Suprapubic skin (tissue), 4 donors: ENCODE measurements around the gene KCMF1.

Experiments used
- EP300 ChIP-seq: sonication (generic); formaldehyde crosslinking; IDR thresholded peaks from one replicate; pipeline ENCODE4 v1.6.1; 2017; ENCODE audit warnings: antibody characterized with exemption
- POLR2A ChIP-seq, 2 donors: fragments of 450-650 bp; IDR thresholded peaks; one replicate each; pipeline ENCODE4 v1.6.1; 2017; ENCODE audit warnings: antibody characterized with exemption in 2 of 2, mild to moderate bottlenecking in 2 of 2, moderate library complexity in 2 of 2
- POLR2AphosphoS5 ChIP-seq, 3 donors: sonication (generic); formaldehyde crosslinking; IDR thresholded peaks; one replicate each; pipeline ENCODE4 v1.6.1; 2017; ENCODE audit warnings: antibody characterized with exemption in 3 of 3
- TF ChIP-seq, protein P1 (sequence below), 2 donors: fragments of 200-600 bp in 1 of 2; fragments of 450-650 bp in 1 of 2; sonication (generic) in 1 of 2; IDR thresholded peaks; one replicate each; pipeline ENCODE4 v1.5.1; 2016 to 2019; ENCODE audit warnings: antibody characterized with exemption in 2 of 2, mild to moderate bottlenecking in 1 of 2, moderate library complexity in 1 of 2

DNA sequence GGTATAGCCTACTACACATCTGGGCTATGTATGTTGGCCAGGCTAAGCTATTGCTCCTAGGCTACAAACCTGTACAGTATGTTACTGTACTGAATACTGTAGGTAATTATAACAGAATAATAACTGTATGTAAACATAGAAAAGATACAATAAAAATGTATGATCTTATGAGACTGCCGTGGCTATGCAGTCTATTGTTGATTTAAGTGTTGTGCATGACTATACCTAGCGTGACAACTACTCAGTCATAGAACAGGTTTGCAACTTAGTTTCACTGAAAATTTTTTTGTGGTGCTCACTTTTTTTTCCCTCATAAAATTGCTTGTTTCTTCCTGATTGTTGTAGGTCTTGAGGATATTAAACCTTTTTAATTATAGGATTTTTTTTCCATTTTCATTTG, 25.9 kb downstream of the KCMF1 start:
- TF ChIP-seq, protein P1, sequence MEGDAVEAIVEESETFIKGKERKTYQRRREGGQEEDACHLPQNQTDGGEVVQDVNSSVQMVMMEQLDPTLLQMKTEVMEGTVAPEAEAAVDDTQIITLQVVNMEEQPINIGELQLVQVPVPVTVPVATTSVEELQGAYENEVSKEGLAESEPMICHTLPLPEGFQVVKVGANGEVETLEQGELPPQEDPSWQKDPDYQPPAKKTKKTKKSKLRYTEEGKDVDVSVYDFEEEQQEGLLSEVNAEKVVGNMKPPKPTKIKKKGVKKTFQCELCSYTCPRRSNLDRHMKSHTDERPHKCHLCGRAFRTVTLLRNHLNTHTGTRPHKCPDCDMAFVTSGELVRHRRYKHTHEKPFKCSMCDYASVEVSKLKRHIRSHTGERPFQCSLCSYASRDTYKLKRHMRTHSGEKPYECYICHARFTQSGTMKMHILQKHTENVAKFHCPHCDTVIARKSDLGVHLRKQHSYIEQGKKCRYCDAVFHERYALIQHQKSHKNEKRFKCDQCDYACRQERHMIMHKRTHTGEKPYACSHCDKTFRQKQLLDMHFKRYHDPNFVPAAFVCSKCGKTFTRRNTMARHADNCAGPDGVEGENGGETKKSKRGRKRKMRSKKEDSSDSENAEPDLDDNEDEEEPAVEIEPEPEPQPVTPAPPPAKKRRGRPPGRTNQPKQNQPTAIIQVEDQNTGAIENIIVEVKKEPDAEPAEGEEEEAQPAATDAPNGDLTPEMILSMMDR (IDR thresholded peaks at IDR 0.05): no peak
- TF ChIP-seq POLR2AphosphoS5 (IDR thresholded peaks at IDR 0.05): no peak
- TF ChIP-seq POLR2A (IDR thresholded peaks at IDR 0.05): no peak
- TF ChIP-seq EP300: no peak
